SK-N-SH (cell line): ENCODE data around the gene OR6A2. TPM values are rescaled to one million over a fixed set of nuclear protein-coding genes. Genes with fewer than 3 reads are reported as not detected.

Experiments used
- CTCF ChIA-PET: fragments of 300-600, 350-600 bp; formaldehyde crosslinking; extraction: SDS; loops from one replicate; lab custom pipeline; 2021; lab: Yijun Ruan, JAX
- POLR2A ChIA-PET: fragments of 350-600 bp; sonication (Branson Sonifier 250); formaldehyde crosslinking; extraction: SDS; loops from one replicate; lab custom pipeline; 2020; ENCODE audit warnings: antibody characterized with exemption, inconsistent platforms; lab: Yijun Ruan, JAX
- DNase-seq: peaks from one replicate; pipeline ENCODE4 v3.0.0; 2012
- H2AFZ ChIP-seq: fragments of 200-600 bp; sonication (generic); 2 replicates; pipeline ENCODE4 v1.8.1; 2016; ENCODE audit warnings: antibody characterized with exemption, mild to moderate bottlenecking, low read depth
- H3F3A ChIP-seq: fragments of 200-600 bp; sonication (generic); replicated peaks from 2 replicates; pipeline ENCODE3; 2016; ENCODE audit warnings: antibody characterized with exemption, mild to moderate bottlenecking; ENCODE audit not compliant: insufficient read depth
- H3K27ac ChIP-seq, 2 experiments: fragments of 200-500 bp in 1 of 2; fragments of 200-600 bp in 1 of 2; sonication (Bioruptor generic) in 1 of 2; sonication (generic), shearing (Covaris generic) in 1 of 2; 2 replicates each; pipeline versions ENCODE4 v1.5.1 to v1.6.1; 2014 to 2016; ENCODE audit warnings: low read depth in 2 of 2, inconsistent platforms in 1 of 2, low read length in 1 of 2, mild to moderate bottlenecking in 1 of 2, mixed read lengths in 1 of 2
- H3K27me3 ChIP-seq: fragments of 200-600 bp; sonication (generic), shearing (Covaris generic); 2 replicates; pipeline ENCODE4 v1.6.1; 2016; ENCODE audit warnings: mixed run types; ENCODE audit not compliant: insufficient read depth
- H3K36me3 ChIP-seq, 2 experiments: fragments of 200-500 bp in 1 of 2; fragments of 200-600 bp in 1 of 2; sonication (Bioruptor generic) in 1 of 2; sonication (generic) in 1 of 2; replicated peaks in 1 of 2; 2 replicates each; pipeline versions ENCODE3 to v1.5.1; 2014 to 2016; ENCODE audit warnings: low read length in 1 of 2, mild to moderate bottlenecking in 1 of 2; ENCODE audit not compliant: insufficient read depth in 2 of 2, control insufficient read depth in 1 of 2
- H3K4me1 ChIP-seq, 2 experiments: fragments of 200-500 bp in 1 of 2; fragments of 200-600 bp in 1 of 2; sonication (Bioruptor generic) in 1 of 2; sonication (generic), shearing (Covaris generic) in 1 of 2; 2 replicates each; pipeline versions ENCODE4 v1.5.1 to v1.6.1; 2014 to 2016; ENCODE audit warnings: low read depth in 1 of 2, low read length in 1 of 2, mixed run types in 1 of 2; ENCODE audit not compliant: insufficient read depth in 2 of 2, control insufficient read depth in 1 of 2
- H3K4me2 ChIP-seq: fragments of 200-600 bp; sonication (generic), shearing (Covaris generic); 2 replicates; pipeline ENCODE4 v1.6.1; 2017; ENCODE audit warnings: mixed run types
- H3K4me3 ChIP-seq, 2 experiments: fragments of 200-500 bp in 1 of 2; fragments of 200-600 bp in 1 of 2; sonication (Bioruptor generic) in 1 of 2; sonication (generic), shearing (Covaris generic) in 1 of 2; 2 replicates each; pipeline versions ENCODE4 v1.5.1 to v1.8.1; 2014 to 2016; ENCODE audit warnings: low read depth in 2 of 2, inconsistent platforms in 1 of 2, low read length in 1 of 2, mild to moderate bottlenecking in 1 of 2, mixed read lengths in 1 of 2, moderate library complexity in 1 of 2
- H3K79me2 ChIP-seq: fragments of 200-600 bp; sonication (generic); 2 replicates; pipeline ENCODE4 v1.8.1; 2017; ENCODE audit warnings: mild to moderate bottlenecking; ENCODE audit not compliant: insufficient read depth
- H3K9ac ChIP-seq: fragments of 200-600 bp; sonication (generic); 2 replicates; pipeline ENCODE4 v1.6.1; 2017; ENCODE audit warnings: mixed run types
- H3K9me2 ChIP-seq: fragments of 200-600 bp; sonication (generic); 2 replicates; pipeline ENCODE4 v1.6.1; 2017; ENCODE audit warnings: mixed run types
- H3K9me3 ChIP-seq: fragments of 200-600 bp; sonication (generic); 2 replicates; pipeline ENCODE4 v1.6.1; 2017; ENCODE audit warnings: mixed run types, mild to moderate bottlenecking, moderate library complexity
- H4K20me1 ChIP-seq: fragments of 200-600 bp; sonication (generic); 2 replicates; pipeline ENCODE4 v1.6.1; 2017; ENCODE audit warnings: mild to moderate bottlenecking, mixed run types; ENCODE audit not compliant: insufficient read depth
- CHD2 ChIP-seq: fragments of 150-350 bp; IDR thresholded peaks from 2 replicates; pipeline ENCODE4 v1.6.1; 2018; ENCODE audit warnings: low read length; ENCODE audit not compliant: partially characterized antibody
- FOXJ3 ChIP-seq: sonication (generic); formaldehyde crosslinking; IDR thresholded peaks from 2 replicates; pipeline ENCODE4 v1.5.1; 2020; ENCODE audit warnings: mild to moderate bottlenecking, missing genetic modification reagents
- FOXM1 ChIP-seq: IDR thresholded peaks from 2 replicates; pipeline ENCODE4 v1.4.0; 2012; ENCODE audit warnings: low read depth, mild to moderate bottlenecking
- GABPA ChIP-seq: IDR thresholded peaks from 2 replicates; pipeline ENCODE4 v1.4.0; 2012; ENCODE audit warnings: low read depth, mild to moderate bottlenecking
- GATA2 ChIP-seq: sonication (generic); formaldehyde crosslinking; IDR thresholded peaks from 2 replicates; pipeline ENCODE4 v1.5.0; 2020; ENCODE audit warnings: mild to moderate bottlenecking, missing genetic modification reagents
- JUND ChIP-seq: IDR thresholded peaks from 2 replicates; pipeline ENCODE4 v1.4.0; 2012
- MEF2A ChIP-seq: IDR thresholded peaks from 2 replicates; pipeline ENCODE4 v1.4.0; 2012; ENCODE audit warnings: low read depth, borderline replicate concordance
- NFIC ChIP-seq: IDR thresholded peaks from 2 replicates; pipeline ENCODE4 v1.4.0; 2012; ENCODE audit warnings: borderline replicate concordance
- RAD21 ChIP-seq: IDR thresholded peaks from 2 replicates; pipeline ENCODE4 v1.6.1; 2012; ENCODE audit warnings: mild to moderate bottlenecking, low read length
- RFX5 ChIP-seq: IDR thresholded peaks from 2 replicates; pipeline ENCODE4 v1.6.1; 2012; ENCODE audit warnings: mild to moderate bottlenecking, improper control_type of control experiment, low read length
- RXRA ChIP-seq: IDR thresholded peaks from 2 replicates; pipeline ENCODE4 v1.4.0; 2012; ENCODE audit warnings: low read depth, mild to moderate bottlenecking, borderline replicate concordance
- SMC3 ChIP-seq: IDR thresholded peaks from 2 replicates; pipeline ENCODE4 v1.6.1; 2012; ENCODE audit warnings: low read depth, low read length, improper control_type of control experiment
- TEAD4 ChIP-seq: IDR thresholded peaks from 2 replicates; pipeline ENCODE4 v1.4.0; 2012; ENCODE audit warnings: mild to moderate bottlenecking, borderline replicate concordance; ENCODE audit not compliant: insufficient read depth
- WGBS: methylation state at CpG from one replicate; pipeline ENCODE4 v1.1.6; 2017; ENCODE audit warnings: low lambda C conversion rate; 5-methylcytosine and 5-hydroxymethylcytosine counted together
- polyA plus RNA-seq, 3 experiments: library from polyadenylated mRNA; depleted of rRNA; stranded (reverse); fragments of >200 nt; gene quantifications; 2 replicates each; pipeline ENCODE4 v1.2.3, GENCODE V29; 2012
- TF ChIP-seq, protein P1 (sequence below): IDR thresholded peaks from 2 replicates; pipeline ENCODE4 v1.4.0; 2012; ENCODE audit warnings: low read depth
- TF ChIP-seq, protein P2 (sequence below): fragments of 200-600 bp; sonication (generic); IDR thresholded peaks from 2 replicates; pipeline ENCODE4 v1.6.1; 2017; ENCODE audit warnings: antibody characterized with exemption, mild to moderate bottlenecking, moderate library complexity
- TF ChIP-seq, protein P3 (sequence below): IDR thresholded peaks from 2 replicates; pipeline ENCODE4 v1.6.1; 2012; ENCODE audit warnings: mild to moderate bottlenecking, low read depth, low read length, moderate library complexity
- TF ChIP-seq, protein P4 (sequence below): fragments of 150-350 bp; IDR thresholded peaks from 2 replicates; pipeline ENCODE4 v1.6.1; 2017; ENCODE audit warnings: antibody characterized with exemption, low read length, low read depth, borderline replicate concordance
- TF ChIP-seq, protein P5 (sequence below): IDR thresholded peaks from 2 replicates; pipeline ENCODE4 v1.4.0; 2012; ENCODE audit warnings: low read depth, borderline replicate concordance

OR6A2 gene
- polyA plus RNA-seq, 1 of the 3 experiments (the other 2 are of a cell fraction) = not detected

DNA sequence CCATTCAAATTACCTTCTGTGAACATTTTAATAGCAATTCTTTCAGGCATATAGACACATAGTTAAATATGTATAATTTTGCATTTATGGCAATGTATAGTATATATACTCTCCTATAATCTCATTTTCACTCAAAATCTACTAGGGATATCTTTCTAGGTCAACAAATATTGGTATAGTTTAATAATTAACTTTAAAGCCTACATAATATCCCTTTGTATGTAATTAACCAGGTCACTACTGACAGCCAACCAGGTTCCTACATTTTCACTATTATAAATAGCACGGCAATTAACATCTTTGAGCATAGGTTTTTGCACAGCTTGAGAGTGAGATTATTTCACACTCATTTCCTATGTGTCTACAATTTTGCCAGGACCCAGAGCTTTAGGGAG is 43.5 kb downstream of the OR6A2 start:
- Histone ChIP-seq H3K4me1 (no peaks in the 10 kb centered on the region), H3K4me3 (no peak overlapping the region), H3F3A (no peaks in the 10 kb centered on the region), H3K36me3 (no peaks in the 10 kb centered on the region), H3K9ac (no peak overlapping the region), H3K4me2 (no peak overlapping the region), H3K79me2 (no peaks in the 10 kb centered on the region), H3K27me3 (no peaks in the 10 kb centered on the region; the same call in 1 of the 2 replicates), H3K27ac (no peak overlapping the region), H4K20me1 (no peaks in the 10 kb centered on the region), H3K9me2 (no peaks in the 10 kb centered on the region), H3K9me3 (no peaks in the 10 kb centered on the region), H2AFZ (no peak overlapping the region)
- no peak for DNase-seq
- WGBS = 0% methylated on average over 1 of the region's 1 CpG
- ChIA-PET CTCF (interaction anchor here (0.6 to 4.5 kb wide), 20 partner anchors 9 to 497 kb away, joined by 3 to 63 read pairs (median 4); partner anchors contain the start of gene OR2AG2), POLR2A (no interaction called here)
- TF ChIP-seq CHD2 (no peak), RFX5 (no peak), JUND (no peak), NFIC (no peak), FOXJ3 (CRISPR knock-in tag) (no peak)

DNA sequence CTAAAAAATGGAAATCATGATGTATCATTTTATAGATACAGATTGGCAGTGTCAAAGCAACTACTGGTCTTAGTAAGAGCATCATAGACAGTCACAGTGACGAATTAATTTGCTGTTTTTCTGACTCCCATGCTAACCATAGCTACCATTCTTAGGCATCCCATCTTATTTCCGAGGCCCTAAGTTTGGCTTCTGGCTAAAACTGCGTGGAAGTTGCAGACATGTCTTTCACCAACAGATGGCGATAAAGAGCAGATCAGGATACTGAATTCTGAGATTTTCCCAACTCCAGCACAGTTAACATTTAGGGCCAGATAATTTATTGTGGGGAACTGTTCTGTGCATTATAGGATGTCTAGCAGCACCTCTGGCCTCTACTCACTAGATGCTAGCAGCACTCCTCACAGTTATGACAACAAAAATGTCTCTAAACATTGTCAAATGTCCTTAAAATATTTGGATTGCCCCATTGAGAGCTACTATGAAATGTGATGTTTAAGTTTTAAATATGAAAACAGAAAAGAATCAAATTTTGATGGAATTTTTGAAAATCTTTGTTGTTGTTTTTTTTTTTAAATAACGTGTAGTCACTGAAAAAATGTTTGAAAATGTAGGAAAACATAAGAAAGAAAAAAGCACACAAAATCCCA is 44.1 kb downstream of the OR6A2 start:
- no peaks in the 10 kb centered on the region; the same call in 1 of the 2 replicates for H3K27me3 ChIP-seq
- no peaks in the 10 kb centered on the region for H3K36me3 ChIP-seq
- ChIA-PET POLR2A (no interaction called here), CTCF (interaction anchor here (0.6 to 4.5 kb wide), 32 partner anchors 9 to 497 kb away, joined by 3 to 63 read pairs (median 4); partner anchors contain the start of gene OR2AG2)
- H3K4me1 ChIP-seq = no peaks in the 10 kb centered on the region
- H3K27ac ChIP-seq = no peak overlapping the region
- H3K4me3 ChIP-seq = no peak overlapping the region
- no peaks in the 10 kb centered on the region for H3K79me2 ChIP-seq
- no peak overlapping the region for H3K4me2 ChIP-seq
- no peak overlapping the region for H2AFZ ChIP-seq
- no peak overlapping the region for H3K9ac ChIP-seq
- no peaks in the 10 kb centered on the region for H3K9me2 ChIP-seq
- WGBS = 1% methylated on average over 5 of the region's 5 CpGs
- H3F3A ChIP-seq = no peaks in the 10 kb centered on the region
- no peaks in the 10 kb centered on the region for H3K9me3 ChIP-seq
- peak; percentile 37 for DNase-seq
- H4K20me1 ChIP-seq = no peaks in the 10 kb centered on the region
- TF ChIP-seq, protein P1, sequence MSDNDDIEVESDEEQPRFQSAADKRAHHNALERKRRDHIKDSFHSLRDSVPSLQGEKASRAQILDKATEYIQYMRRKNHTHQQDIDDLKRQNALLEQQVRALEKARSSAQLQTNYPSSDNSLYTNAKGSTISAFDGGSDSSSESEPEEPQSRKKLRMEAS = no peak
- TF ChIP-seq RFX5 = no peak
- TF ChIP-seq CHD2 = no peak
- TF ChIP-seq FOXJ3 (CRISPR knock-in tag) = no peak
- TF ChIP-seq, protein P2, sequence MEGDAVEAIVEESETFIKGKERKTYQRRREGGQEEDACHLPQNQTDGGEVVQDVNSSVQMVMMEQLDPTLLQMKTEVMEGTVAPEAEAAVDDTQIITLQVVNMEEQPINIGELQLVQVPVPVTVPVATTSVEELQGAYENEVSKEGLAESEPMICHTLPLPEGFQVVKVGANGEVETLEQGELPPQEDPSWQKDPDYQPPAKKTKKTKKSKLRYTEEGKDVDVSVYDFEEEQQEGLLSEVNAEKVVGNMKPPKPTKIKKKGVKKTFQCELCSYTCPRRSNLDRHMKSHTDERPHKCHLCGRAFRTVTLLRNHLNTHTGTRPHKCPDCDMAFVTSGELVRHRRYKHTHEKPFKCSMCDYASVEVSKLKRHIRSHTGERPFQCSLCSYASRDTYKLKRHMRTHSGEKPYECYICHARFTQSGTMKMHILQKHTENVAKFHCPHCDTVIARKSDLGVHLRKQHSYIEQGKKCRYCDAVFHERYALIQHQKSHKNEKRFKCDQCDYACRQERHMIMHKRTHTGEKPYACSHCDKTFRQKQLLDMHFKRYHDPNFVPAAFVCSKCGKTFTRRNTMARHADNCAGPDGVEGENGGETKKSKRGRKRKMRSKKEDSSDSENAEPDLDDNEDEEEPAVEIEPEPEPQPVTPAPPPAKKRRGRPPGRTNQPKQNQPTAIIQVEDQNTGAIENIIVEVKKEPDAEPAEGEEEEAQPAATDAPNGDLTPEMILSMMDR = peak; percentile 85
- no peak for TF ChIP-seq TEAD4
- TF ChIP-seq, protein P3, sequence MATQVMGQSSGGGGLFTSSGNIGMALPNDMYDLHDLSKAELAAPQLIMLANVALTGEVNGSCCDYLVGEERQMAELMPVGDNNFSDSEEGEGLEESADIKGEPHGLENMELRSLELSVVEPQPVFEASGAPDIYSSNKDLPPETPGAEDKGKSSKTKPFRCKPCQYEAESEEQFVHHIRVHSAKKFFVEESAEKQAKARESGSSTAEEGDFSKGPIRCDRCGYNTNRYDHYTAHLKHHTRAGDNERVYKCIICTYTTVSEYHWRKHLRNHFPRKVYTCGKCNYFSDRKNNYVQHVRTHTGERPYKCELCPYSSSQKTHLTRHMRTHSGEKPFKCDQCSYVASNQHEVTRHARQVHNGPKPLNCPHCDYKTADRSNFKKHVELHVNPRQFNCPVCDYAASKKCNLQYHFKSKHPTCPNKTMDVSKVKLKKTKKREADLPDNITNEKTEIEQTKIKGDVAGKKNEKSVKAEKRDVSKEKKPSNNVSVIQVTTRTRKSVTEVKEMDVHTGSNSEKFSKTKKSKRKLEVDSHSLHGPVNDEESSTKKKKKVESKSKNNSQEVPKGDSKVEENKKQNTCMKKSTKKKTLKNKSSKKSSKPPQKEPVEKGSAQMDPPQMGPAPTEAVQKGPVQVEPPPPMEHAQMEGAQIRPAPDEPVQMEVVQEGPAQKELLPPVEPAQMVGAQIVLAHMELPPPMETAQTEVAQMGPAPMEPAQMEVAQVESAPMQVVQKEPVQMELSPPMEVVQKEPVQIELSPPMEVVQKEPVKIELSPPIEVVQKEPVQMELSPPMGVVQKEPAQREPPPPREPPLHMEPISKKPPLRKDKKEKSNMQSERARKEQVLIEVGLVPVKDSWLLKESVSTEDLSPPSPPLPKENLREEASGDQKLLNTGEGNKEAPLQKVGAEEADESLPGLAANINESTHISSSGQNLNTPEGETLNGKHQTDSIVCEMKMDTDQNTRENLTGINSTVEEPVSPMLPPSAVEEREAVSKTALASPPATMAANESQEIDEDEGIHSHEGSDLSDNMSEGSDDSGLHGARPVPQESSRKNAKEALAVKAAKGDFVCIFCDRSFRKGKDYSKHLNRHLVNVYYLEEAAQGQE = no peak
- TF ChIP-seq, protein P4, sequence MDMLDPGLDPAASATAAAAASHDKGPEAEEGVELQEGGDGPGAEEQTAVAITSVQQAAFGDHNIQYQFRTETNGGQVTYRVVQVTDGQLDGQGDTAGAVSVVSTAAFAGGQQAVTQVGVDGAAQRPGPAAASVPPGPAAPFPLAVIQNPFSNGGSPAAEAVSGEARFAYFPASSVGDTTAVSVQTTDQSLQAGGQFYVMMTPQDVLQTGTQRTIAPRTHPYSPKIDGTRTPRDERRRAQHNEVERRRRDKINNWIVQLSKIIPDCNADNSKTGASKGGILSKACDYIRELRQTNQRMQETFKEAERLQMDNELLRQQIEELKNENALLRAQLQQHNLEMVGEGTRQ = no peak
- no peak for TF ChIP-seq GABPA
- no peak for TF ChIP-seq MEF2A
- TF ChIP-seq RXRA = no peak
- TF ChIP-seq FOXM1 = no peak
- TF ChIP-seq SMC3 = peak; percentile 30; the same call in 1 of the 2 replicates
- peak; percentile 37 for TF ChIP-seq RAD21
- TF ChIP-seq, protein P5, sequence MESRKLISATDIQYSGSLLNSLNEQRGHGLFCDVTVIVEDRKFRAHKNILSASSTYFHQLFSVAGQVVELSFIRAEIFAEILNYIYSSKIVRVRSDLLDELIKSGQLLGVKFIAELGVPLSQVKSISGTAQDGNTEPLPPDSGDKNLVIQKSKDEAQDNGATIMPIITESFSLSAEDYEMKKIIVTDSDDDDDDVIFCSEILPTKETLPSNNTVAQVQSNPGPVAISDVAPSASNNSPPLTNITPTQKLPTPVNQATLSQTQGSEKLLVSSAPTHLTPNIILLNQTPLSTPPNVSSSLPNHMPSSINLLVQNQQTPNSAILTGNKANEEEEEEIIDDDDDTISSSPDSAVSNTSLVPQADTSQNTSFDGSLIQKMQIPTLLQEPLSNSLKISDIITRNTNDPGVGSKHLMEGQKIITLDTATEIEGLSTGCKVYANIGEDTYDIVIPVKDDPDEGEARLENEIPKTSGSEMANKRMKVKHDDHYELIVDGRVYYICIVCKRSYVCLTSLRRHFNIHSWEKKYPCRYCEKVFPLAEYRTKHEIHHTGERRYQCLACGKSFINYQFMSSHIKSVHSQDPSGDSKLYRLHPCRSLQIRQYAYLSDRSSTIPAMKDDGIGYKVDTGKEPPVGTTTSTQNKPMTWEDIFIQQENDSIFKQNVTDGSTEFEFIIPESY = no peak
- TF ChIP-seq GATA2 (CRISPR knock-in tag) = no peak
